Fibroblast of villous mesenchyme (primary cell): ENCODE data around the gene CACNA1E. TPM values are rescaled to one million over a fixed set of nuclear protein-coding genes. Genes with fewer than 3 reads are reported as not detected.

Experiments
- DNase-seq: peaks from one replicate; pipeline ENCODE4 v3.0.0-alpha.2; 2010; ENCODE audit warnings: low read depth
- H3K4me3 ChIP-seq: 2 replicates; pipeline ENCODE4 v1.5.1; 2011; ENCODE audit warnings: low read depth, mild to moderate bottlenecking, low read length
- total RNA-seq: library from RNA; depleted of rRNA; stranded (reverse); fragments of >200 nt; gene quantifications from 2 replicates; pipeline ENCODE4 v1.2.3, GENCODE V29; 2012
- TF ChIP-seq, protein P1 (sequence below): IDR thresholded peaks from 2 replicates; pipeline ENCODE4 v1.5.1; 2012; ENCODE audit warnings: low read depth, mild to moderate bottlenecking, low read length; ENCODE audit not compliant: insufficient read depth

The CACNA1E gene
- total RNA-seq, 1 donor: not detected

GRCh38 chr1:181733486-181733885 is 250.2 kb downstream of the CACNA1E start:
- H3K4me3 ChIP-seq: no peak overlapping the region
- DNase-seq: no peak
- TF ChIP-seq, protein P1, sequence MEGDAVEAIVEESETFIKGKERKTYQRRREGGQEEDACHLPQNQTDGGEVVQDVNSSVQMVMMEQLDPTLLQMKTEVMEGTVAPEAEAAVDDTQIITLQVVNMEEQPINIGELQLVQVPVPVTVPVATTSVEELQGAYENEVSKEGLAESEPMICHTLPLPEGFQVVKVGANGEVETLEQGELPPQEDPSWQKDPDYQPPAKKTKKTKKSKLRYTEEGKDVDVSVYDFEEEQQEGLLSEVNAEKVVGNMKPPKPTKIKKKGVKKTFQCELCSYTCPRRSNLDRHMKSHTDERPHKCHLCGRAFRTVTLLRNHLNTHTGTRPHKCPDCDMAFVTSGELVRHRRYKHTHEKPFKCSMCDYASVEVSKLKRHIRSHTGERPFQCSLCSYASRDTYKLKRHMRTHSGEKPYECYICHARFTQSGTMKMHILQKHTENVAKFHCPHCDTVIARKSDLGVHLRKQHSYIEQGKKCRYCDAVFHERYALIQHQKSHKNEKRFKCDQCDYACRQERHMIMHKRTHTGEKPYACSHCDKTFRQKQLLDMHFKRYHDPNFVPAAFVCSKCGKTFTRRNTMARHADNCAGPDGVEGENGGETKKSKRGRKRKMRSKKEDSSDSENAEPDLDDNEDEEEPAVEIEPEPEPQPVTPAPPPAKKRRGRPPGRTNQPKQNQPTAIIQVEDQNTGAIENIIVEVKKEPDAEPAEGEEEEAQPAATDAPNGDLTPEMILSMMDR: no peak

DNA sequence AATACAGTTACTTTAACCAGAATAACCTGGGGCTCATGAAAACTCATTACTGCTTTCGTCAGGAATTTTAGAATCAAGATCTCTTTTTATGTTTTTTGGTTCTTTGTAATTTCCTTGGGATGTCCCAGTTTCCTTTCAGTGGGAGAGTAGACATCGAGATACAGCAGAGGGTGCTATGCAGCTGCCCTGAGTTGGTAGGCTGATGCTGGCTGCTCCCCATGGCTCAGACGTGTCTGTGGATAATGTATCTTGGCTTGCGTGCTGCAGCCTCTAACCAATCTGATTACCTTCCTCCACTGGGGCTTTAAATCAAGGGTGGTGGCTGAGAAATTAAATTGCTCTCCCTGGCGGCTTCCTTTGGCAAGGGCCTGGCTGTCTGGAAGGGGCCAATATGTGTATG is 253.7 kb downstream of the CACNA1E start:
- no peak for DNase-seq
- H3K4me3 ChIP-seq: no peak overlapping the region
- TF ChIP-seq, protein P1: no peak

- TF ChIP-seq, protein P1: no peak
- H3K4me3 ChIP-seq: no peak overlapping the region
- no peak for DNase-seq
Observed at GRCh38 chr1:181739214-181739613, 255.9 kb downstream of the CACNA1E start.

- H3K4me3 ChIP-seq: no peak overlapping the region
- TF ChIP-seq, protein P1: no peak
- DNase-seq: no peak
Observed at GRCh38 chr1:181742426-181742825, 259.1 kb downstream of the CACNA1E start.

GRCh38 chr1:181743878-181744312 is 260.6 kb downstream of the CACNA1E start:
- TF ChIP-seq, protein P1: no peak
- no peak for DNase-seq

GRCh38 chr1:181746224-181746623 is 262.9 kb downstream of the CACNA1E start:
- DNase-seq: no peak
- no peak overlapping the region for H3K4me3 ChIP-seq
- TF ChIP-seq, protein P1: no peak

More at GRCh38 chr1:181743878-181744312, 260.6 kb downstream of the CACNA1E start:
- H3K4me3 ChIP-seq: no peak overlapping the region

GRCh38 chr1:181748013-181748412 is 264.7 kb downstream of the CACNA1E start:
- H3K4me3 ChIP-seq: no peak overlapping the region
- TF ChIP-seq, protein P1: no peak
- no peak for DNase-seq
